Stimulated activated CD8-positive, alpha-beta memory T cell treated with anti-CD3 and anti-CD28 coated beads, Interleukin-7, amount 100 ng/mL, for 48 hours (primary cell): Measurements from ENCODE around the gene TREM1.

Source experiments
- DNase-seq, 2 donors: peaks; one replicate each; pipeline ENCODE4 v3.0.0-alpha.2; 2020; ENCODE audit warnings: low read depth in 1 of 2; ENCODE audit errors: extremely low read depth in 1 of 2

The TREM1 gene

DNA sequence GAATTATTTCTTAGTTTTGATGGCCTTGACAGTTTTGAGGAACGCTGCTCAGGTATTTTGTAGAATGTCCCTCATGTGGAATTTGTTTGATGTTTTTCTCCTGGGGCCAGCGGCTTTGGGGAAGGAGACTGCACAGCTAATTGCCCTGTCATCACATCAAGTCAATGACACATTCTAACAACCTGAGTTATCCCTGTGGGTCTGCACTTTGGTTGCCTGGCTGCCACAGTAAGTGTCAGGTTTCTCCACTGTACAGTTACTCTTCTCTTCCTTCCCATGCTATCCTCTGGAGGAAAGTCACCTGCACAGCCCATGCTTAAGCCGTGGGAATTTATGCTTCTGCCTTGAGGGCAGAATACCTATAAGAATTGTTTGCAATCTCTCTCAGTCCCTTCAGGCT, 59.7 kb downstream of the TREM1 start:
- DNase-seq, result no peak

- no peak for DNase-seq
Measured at GRCh38 chr6:41224800-41225199, 61.7 kb downstream of the TREM1 start.
